ENCODE measurements around the gene MBP.

GRCh38 chr18:77051581-77052296, 80.8 kb downstream of the MBP start:
- TF ChIP-seq CTCF (conservative IDR thresholded peaks at IDR 0.05 in 1 of 2, IDR thresholded peaks at IDR 0.05 in 1 of 2; ENCODE audit: low read depth in 1 of 2, low read length in 2 of 2) (no peak), EZH2 (IDR thresholded peaks at IDR 0.05; ENCODE audit: low read length, missing control alignments) (no peak)
